HG03521 (cell line): ENCODE measurements around the gene PNLDC1.
"Not testable (repeated sequence)": the region's sequence is repeated elsewhere in the genome, so short reads cannot be mapped to it uniquely, and the experiment has no call there.

Experiments used
- ATAC-seq: cut with Tn5 transposase; IDR thresholded peaks from one replicate; pipeline ENCODE4 v1.9.1; 2021; ENCODE audit warnings: mild to moderate bottlenecking, moderate library complexity; ENCODE audit not compliant: unreplicated experiment

The PNLDC1 gene

DNA sequence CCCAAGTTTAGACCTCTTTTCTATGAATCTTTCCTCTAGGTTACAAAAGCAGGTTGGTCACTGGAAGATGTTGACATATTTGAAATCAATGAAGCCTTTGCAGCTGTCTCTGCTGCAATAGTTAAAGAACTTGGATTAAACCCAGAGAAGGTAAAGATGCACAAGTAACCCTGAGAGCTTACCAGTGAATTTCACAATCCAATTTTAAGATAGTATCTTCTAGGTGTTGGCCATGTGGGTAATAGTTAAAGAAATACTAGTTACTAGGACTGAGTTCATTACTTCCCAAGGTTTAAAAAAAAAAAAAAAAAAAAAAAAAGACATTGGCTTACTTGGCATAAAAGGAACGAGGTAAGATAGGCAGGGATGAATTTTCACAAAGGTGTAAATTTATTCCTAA lies 21.9 kb upstream of the PNLDC1 start:
- no peak for ATAC-seq

DNA sequence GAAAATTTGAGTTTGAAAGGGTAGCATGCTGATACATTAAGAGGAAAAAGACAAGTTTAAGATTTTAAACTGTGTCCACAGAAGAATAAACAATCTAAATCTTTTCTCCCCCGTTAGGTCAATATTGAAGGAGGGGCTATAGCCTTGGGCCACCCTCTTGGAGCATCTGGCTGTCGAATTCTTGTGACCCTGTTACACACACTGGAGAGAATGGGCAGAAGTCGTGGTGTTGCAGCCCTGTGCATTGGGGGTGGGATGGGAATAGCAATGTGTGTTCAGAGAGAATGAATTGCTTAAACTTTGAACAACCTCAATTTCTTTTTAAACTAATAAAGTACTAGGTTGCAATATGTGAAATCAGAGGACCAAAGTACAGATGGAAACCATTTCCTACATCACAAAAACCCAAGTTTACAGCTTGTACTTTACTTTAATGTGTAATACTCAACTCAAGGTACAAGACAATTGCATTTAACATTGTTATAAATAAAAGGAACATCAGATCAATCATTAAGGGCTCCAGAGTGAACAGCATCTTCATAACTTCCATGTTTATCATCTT lies 21.5 kb upstream of the PNLDC1 start:
- ATAC-seq, result no peak

DNA sequence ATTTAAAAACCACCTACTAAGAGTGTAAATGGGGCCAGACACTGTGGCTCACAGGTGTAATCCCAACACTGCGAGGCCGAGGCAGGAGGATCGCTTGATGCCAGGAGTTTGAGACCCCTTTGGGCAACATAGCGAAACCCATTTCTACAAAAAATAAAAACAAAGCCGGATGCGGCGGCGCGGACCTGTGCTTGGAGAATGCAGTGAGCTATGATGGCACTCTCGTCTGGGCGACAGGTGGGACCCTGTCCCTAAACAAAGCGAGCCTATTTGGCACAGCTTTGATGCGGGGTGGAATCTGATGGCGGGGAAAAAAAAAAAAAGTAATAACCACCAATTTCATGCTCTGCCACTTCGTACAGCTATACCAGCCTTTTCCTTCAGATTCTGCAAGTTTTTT lies 11.8 kb upstream of the PNLDC1 start:
- no peak for ATAC-seq

DNA sequence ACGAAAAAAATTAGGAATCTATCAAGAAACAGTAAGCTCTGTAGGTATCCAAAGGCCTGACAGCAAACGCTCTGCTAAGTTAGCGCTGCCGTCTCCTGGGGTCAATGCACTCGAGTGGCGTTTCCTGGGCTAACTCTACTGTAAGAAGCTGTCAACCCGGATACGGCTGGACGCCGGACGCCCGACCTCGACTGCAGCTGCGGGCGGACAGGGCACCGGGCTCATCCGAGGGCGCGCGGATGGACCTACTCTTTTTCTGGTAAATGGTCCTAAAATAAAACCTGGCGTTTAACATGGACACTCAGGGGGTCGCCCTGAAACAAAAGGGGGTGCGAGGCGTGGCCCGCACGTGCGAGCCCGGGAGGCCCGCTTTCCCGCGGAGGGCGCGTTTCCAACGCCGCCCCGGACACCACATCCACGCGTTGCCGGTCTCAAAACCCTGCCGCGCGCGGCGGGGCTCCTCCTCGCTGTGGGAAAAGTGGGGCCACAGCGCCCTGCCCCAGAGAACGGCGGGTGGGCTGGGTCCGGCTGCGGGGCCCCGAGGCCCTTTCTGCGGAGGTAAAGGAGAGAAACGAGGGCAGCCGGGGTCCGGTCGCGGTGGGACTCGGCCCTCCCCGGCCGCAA lies 11.2 kb upstream of the PNLDC1 start:
- ATAC-seq, result no peak

DNA sequence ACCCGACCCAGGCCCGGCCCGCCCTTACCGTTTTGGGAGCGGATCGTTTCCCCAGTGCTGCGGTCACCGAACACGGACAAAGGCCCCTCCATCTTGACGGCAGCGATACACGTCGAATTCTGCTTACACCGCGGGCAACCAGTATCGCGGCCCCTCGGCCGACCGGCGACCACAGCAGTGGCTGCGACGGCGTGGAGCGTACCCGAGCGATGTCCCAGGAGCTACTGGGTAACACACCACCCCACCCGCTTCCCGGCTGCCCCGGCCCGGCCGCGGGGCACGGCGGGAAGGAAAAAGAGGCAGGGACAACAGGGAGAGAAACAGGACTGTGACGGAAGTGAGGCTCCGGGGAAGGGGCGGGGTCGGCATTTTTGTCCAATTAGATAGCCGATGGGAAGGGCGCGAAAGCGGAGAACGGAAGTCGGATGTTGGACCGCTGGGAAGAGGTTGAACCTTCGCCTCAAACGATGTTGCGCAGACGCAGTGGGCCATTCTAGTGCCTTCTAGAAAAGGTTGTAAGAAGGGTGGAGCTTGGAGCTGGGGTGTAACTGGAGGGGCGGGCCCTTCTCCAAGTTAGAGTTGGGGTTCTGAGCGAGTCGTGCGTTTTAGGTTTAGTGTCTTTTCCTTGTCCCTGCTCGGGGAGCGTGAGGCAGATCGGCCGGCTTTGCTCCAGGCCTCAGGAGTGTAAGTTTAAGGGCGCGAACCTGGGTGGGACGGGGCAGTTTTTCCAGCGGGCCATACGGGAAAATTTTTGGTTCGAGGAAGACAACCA lies 10.5 kb upstream of the PNLDC1 start, which contains the start of gene TCP1:
Gene TCP1 (minus strand): TSS at position 226 of the 772 bp plus-strand sequence. CDS start 134 bp downstream, at position 92.
- peak; percentile 71 for ATAC-seq

DNA sequence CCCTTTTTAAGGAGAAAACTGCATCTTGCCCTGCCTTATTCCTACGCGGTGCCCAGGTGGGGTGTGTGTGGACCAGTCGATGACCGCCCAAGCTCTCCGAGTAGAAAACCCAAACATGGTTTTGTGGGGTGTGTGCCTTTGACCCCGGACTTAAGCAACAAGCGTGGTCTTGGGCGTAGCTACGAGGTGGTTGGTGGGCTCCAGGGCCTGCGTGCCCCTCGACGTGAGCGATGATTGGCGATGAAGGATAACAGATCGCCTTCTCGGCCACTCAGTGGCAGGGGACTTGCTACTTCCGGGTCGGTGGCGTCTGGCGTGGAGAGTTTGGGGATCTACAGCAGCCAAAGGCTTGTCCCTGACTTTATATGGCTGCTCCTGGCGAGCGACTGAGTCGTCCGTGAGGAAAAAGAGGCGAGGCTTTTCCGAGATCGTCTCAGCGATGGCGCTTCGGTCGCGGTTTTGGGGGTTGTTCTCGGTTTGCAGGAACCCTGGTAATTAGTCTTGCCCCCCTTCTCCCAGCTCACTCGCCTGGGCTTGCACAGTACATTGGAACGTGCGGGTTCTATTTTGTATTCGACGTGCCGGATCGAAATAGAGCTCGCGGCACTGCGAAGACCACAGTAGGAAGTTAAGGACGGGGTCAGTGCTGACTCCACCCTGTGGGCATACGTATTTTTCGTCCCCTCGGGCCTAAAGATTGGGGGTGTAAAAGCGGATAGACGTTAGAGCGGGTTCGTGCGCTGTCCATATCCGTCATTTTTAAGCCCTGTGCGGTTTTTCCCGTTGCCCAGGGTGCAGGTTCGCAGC lies 9.7 kb upstream of the PNLDC1 start, which contains the start of gene MRPL18:
Gene MRPL18 (plus strand): TSS at position 319 of the 807 bp plus-strand sequence. CDS start 121 bp downstream, at position 440.
- peak; percentile 78 for ATAC-seq

DNA sequence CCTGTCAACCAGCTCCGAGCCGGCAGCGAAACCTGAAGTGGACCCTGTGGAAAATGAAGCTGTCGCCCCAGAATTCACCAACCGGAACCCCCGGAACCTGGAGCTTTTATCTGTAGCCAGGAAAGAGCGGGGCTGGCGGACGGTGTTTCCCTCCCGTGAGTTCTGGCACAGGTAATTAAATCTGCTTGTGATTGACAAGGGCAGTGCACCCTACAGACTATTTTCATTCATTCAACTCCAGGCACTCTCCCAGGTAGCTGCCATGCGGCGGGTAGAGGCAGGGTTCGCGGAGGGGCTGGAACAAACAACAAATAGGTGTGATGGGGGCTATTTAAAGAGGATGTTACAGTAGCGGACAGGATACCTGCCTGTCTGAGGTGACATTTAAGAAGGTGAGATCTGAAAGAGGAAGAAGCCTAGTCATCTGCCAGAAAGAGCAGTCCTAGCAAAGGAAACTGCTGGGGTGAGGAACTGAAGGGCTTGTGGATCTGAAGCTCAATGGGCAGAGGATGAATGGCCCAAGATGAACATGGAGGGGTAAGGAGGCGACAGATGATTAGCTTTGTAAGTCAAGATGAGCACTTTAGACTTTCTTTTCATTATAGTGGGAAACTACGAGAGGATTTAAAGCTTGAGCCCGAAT lies 9.0 kb upstream of the PNLDC1 start:
- ATAC-seq, result no peak

DNA sequence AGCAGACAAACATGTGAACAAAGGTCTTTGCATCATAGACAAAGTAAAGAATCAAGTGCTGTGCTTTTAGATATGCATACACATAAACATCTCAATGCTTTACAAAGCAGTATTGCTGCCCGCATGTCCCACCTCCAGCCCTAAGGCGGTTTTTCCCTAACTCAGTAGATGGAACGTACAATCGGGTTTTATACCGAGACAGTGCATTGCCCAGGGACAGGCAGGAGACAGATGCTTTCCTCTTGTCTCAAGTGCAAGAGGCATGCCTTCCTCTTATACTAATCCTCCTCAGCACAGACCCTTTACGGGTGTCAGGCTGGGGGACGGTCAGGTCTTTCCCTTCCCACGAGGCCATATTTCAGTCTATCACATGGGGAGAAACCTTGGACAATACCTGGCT lies 5.1 kb upstream of the PNLDC1 start:
- not testable (repeated sequence) for ATAC-seq

DNA sequence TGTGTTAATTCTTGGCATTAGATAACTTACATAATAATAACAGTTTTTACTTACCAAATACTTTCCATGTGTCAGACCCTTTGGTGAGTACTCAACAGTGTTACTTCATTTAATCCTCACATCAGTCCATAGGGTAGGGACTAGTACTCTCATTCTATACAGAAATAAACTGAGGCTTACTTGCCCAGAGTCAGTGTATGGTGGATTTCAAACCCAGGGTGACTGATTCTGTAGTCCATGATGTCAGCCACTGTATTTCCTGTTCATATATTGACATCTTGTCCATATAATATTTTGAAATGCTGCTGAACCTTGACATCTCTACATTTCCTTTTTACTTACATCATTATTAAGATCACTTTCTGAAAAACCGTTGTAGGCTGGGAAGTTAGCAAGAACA lies 2.5 kb upstream of the PNLDC1 start:
- no peak for ATAC-seq

DNA sequence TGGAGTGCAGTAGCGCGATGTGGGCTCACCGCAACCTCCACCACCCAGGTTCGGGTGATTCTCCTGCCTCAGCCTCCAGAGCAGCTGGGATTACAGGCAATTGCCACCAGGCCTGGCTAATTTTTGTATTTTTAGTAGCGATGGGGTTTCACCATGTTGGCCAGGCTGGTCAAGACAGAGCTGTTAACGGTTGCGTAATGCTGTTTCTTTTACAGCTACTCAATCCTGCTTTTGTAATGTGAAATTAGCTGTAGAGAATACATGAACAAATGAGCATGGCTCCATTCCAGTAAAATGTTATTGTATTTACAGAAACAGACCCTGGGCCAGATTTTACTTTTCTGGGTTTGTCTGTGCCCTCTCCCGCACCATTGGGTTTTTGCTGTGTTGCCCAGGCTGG lies 1.9 kb downstream of the PNLDC1 start:
- no peak for ATAC-seq

DNA sequence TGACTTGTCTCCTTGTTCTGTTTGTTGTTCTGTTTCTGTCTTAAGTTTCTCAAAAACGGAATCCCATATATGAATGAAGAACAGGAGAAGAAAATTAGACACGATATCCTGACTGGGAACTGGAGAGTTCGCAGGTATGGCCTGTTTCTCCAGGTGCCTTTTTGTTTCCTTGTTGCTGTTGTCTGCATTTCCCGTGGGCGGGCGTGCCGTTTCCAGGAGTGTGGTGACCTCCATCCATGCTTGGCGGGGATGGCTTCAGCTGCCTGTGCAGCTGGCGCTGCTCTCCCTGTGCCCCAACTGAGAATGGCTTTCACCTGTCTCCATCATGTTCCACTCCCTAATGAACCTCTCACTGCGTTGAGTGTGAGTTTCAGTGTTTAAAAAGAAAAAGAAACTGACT lies 4.4 kb downstream of the PNLDC1 start:
- ATAC-seq, result no peak

DNA sequence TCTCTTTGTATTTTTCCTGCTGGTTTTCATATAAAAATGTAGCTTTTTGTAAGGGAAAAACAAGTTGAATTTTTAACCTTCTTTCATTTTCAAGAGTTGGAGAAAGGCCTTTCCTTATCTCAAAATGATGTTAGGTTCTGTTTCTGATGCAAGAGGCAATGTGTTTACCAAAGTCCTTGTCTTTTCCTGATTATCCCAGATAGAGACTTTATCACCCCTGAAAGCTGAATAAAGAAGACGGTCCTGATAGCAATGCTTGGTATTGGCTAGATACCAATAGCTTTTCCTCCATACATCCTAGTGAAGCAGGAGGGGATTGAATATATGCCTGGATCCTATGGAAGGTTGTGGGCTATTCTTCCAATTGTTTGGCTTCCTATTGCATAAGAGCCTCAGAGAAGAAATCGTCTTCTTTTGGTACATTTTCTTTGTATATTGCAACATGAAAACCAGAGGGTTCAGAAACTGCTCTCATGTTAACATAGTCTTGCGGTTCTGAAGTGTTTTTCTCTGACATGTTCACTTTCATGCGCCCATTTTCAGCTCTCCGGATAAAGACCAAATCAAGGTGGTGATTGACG lies 5.5 kb downstream of the PNLDC1 start:
- ATAC-seq, result no peak

DNA sequence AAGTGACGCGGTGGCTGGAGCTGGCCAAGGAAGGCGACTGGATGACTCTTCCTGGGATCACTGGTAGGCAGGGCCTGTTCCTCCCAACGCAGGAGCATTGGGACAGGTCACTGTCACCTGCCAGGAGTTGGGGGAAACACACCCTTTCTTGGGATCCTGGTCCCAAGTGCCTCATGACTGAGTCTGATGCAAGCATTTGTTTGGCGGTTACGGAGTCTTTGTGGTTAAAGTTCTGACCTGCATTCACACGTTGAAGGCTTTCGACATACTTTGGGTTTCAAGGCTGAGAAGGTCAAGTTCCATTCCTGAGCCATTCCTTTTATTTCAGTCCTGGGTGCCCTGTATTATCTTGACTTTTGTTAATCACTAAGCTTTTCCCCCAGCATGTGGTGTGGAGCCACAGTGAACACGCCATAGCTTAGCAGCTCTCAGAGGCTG lies 6.0 kb downstream of the PNLDC1 start:
- ATAC-seq, result no peak

DNA sequence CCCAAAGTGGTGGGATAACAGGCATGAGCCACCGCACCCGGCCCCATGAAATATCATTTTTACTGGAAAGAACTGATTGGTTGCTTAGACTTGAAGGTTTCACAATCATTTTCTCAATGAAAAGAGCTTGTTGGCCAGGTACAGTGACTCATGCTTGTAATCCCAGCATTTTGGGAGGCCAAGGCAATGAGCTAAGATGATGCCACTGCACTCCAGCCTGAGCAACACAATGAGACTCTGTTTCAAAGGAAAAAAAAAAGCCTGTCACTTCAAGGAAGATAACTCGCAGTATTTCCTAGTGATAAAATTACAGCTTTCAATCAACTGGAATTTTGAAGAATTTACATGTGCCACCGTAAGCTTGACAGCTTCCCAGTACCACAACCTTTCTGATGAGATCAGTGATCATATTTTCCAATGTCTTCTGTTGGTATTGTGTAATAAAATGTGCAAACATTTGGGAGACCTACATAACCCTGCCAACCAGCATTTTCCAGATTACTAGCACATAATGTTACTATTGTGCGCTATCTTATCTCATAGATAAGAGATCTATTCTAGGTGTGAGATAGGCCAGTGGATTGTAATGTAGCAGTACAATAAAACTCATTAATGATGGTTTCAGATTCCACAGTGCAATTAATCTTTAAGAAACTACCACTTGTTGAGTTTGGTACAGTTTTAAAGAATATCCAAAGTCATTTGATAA lies 7.2 kb downstream of the PNLDC1 start:
- no peak for ATAC-seq

DNA sequence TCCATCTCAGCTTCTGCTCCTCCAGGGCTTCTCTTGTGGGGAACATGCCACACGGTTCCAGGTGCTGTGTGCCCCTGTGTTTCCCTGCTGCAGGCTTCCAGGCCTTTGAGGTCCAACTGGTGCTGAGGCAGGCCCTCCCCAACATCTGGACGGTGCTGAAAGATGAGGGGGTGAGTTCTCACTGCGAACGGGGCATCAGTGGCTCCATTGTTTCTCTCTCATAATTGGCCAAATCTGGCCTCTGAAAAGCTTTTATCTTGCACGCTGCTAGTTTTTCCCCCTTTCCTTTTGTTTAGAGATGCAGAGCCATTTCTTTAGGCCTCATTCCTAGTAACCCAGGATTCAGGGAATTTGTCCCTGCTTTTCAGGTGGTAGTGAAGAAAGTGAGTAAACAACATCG lies 8.6 kb downstream of the PNLDC1 start:
- no peak for ATAC-seq

DNA sequence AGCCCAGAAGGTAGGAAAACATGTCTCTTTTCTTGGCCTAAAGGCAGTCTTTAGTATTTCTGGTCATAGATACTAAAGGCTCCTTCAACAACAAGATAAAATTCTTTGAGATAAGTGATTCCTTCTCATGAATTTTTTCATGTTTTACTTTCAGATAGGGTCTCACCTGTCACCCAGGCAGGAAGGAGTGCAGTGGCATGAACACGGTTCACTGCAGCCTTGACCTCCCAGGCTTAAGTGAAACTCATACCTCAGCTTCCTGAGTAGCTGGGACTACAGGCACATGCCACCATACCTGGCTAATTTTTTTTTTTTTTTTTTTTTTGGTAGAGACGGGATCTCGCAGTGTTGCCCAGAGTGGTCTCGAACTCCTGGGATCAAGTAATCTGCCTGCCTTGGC lies 9.1 kb downstream of the PNLDC1 start:
- no peak for ATAC-seq

DNA sequence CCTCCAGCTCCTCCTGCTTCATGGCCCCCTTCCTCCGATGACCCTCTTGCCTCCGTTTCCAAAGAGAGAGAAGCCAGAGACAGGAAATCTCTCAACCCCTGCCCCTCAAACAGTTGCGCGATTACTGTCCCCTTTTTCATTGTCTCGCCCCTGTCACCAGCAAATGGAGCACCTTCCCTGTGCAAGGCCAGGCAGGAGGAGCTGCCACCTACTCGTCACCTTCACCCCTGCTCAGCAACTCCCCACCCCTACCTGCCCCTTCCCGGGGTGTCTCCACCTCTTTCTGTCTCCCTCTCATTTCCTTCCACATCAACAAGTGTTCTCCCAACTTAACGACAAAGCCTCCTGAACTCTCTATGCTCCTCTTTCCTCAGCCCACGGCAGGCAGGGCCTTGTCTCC lies 13.7 kb downstream of the PNLDC1 start:
- no peak for ATAC-seq

DNA sequence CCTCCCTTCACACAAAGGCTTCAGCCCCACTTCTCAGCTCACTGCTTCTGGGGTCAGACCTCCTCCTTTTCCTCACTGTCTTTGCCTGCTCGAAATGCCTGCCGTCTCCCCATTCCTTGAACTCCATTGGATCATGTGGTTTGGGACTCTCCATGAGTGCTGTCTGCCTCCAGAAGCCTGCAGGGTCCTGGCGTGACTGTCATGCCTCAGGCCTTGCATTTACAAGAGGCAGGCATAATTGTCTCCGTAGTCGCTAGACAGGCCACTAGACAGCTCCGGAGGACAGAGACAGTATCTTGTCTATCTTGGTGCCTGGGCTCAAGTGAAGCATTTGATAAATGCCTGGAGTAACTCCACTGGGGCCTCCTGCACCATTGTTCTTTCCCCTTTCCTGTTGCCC lies 15.3 kb downstream of the PNLDC1 start:
- no peak for ATAC-seq

DNA sequence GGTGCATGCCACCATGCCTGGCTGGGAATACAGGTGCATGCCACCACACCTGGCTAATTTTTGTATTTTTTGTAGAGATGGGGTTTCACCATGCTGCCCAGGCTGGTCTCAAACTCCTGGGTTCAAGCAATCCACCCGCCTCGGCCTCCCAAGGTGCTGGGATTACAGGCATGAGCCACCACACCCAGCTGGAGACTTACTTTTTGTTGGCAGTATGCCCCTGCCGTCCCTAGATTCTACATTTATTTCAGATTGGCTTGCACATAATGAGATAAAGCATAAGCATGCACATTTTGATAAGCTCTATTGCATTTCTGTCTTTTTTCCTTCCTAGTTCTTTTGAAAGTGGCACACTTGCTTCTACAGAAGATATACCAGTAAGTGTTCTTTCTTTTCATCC lies 16.7 kb downstream of the PNLDC1 start:
- not testable (repeated sequence) for ATAC-seq
